Brain microvascular endothelial cell (primary cell): ENCODE measurements around the gene NUDT14.

Experiments used
- DNase-seq: peaks from one replicate; pipeline ENCODE4 v3.0.0-alpha.2; 2020
- H3K27ac ChIP-seq: fragments of 250-450 bp; sonication (Bioruptor Pico); 2 replicates; pipeline ENCODE4 v1.5.1; 2020; ENCODE audit warnings: mild to moderate bottlenecking, moderate library complexity
- H3K27me3 ChIP-seq: fragments of 250-450 bp; sonication (Bioruptor Pico); replicated peaks from 2 replicates; pipeline ENCODE4 v1.5.1; 2020; ENCODE audit warnings: mild to moderate bottlenecking
- H3K36me3 ChIP-seq: fragments of 250-450 bp; sonication (Bioruptor Pico); replicated peaks from 2 replicates; pipeline ENCODE4 v1.5.1; 2020; ENCODE audit warnings: mild to moderate bottlenecking
- H3K4me3 ChIP-seq: 2 replicates; pipeline ENCODE4 v1.5.1; 2011; ENCODE audit warnings: low read depth, mild to moderate bottlenecking, control low read depth, low read length, moderate library complexity
- in situ Hi-C: cut with HindIII; loops from 2 replicates; pipeline ENCODE4 v1.10.0; 2017; ENCODE audit warnings: low sequenced_read_pairs, low pct_ligation_motif_present
- TF ChIP-seq, protein P1 (sequence below): IDR thresholded peaks from 2 replicates; pipeline ENCODE4 v1.5.1; 2011; ENCODE audit warnings: low read depth, mild to moderate bottlenecking, moderate library complexity, low read length, control low read depth, inconsistent platforms; ENCODE audit errors: missing control alignments

The NUDT14 gene

GRCh38 chr14:105179191-105179590, 1.9 kb downstream of the NUDT14 start:
- in situ Hi-C loops = no loop called here
- H3K4me3 ChIP-seq = no peak overlapping the region
- H3K36me3 ChIP-seq = no peaks in the 10 kb centered on the region
- TF ChIP-seq, protein P1, sequence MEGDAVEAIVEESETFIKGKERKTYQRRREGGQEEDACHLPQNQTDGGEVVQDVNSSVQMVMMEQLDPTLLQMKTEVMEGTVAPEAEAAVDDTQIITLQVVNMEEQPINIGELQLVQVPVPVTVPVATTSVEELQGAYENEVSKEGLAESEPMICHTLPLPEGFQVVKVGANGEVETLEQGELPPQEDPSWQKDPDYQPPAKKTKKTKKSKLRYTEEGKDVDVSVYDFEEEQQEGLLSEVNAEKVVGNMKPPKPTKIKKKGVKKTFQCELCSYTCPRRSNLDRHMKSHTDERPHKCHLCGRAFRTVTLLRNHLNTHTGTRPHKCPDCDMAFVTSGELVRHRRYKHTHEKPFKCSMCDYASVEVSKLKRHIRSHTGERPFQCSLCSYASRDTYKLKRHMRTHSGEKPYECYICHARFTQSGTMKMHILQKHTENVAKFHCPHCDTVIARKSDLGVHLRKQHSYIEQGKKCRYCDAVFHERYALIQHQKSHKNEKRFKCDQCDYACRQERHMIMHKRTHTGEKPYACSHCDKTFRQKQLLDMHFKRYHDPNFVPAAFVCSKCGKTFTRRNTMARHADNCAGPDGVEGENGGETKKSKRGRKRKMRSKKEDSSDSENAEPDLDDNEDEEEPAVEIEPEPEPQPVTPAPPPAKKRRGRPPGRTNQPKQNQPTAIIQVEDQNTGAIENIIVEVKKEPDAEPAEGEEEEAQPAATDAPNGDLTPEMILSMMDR = no peak
- no peak for DNase-seq
- no peak overlapping the region for H3K27ac ChIP-seq
- no peaks in the 10 kb centered on the region for H3K27me3 ChIP-seq

DNA sequence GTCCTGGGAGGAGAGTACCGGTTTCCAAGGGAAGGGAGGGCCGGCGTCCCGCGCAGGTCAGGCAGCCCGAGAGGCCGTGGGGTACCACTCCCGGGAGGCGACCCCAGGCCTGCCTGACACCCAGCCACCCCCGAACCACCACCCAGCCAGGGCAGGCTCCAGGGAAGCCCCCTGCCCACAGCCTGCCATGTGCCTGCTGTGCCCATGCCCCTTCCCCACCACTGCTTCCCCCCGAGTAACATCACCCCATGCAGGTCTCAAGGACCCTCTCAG, 2.3 kb downstream of the NUDT14 start:
- Histone ChIP-seq H3K4me3 (no peak overlapping the region), H3K27ac (no peak overlapping the region), H3K36me3 (no peaks in the 10 kb centered on the region), H3K27me3 (no peaks in the 10 kb centered on the region)
- TF ChIP-seq, protein P1 = no peak
- in situ Hi-C loops = no loop called here
- no peak for DNase-seq

DNA sequence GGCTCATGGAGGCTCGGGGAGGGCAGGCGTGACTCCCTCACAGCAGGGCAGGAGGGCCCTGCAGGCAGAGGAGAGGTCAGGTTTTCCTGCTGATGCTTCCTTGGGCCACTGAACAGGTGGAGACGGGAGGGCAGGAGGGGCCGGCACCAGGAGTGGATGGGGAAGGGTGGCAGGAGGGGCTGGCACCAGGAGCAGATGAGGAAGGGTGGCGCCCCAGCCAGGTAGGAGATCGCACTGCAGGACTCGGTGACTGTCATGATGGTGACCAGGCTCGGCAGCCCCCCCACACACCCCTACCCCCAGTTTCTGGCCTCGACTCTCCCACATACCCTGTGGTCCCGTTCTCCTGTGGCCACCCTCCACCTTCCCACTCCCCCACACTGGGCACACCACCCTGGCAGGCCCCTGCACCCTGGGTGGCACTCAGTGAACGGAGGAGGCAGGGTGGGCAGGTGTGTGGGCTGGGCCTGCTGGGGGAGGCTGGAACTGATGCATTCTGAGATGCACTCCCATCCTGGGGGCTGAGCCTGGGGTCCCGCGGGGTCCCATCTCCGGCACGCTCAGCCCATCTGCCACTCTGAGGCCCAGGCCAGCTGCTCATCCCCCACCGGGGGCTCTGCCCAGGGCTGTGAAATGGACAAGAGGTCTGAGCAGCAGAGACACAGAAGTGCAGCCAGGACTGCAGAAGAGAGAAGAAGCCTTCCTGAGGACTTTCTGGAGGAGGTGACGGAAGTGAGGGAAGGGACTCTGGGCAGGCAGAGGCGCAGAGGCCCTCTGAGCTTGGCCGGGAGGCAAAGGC, 2.8 kb downstream of the NUDT14 start:
- no peak for DNase-seq
- TF ChIP-seq, protein P1 = no peak
- Histone ChIP-seq H3K36me3 (no peaks in the 10 kb centered on the region), H3K27me3 (no peaks in the 10 kb centered on the region), H3K27ac (no peak overlapping the region), H3K4me3 (no peak overlapping the region)
- in situ Hi-C loops = no loop called here

GRCh38 chr14:105177082-105177481, 4.0 kb downstream of the NUDT14 start:
- no peaks in the 10 kb centered on the region for H3K36me3 ChIP-seq
- in situ Hi-C loops = no loop called here
- TF ChIP-seq, protein P1 = no peak
- H3K27ac ChIP-seq = no peak overlapping the region
- no peak overlapping the region for H3K4me3 ChIP-seq
- no peaks in the 10 kb centered on the region for H3K27me3 ChIP-seq
- DNase-seq = no peak

- Histone ChIP-seq H3K27me3 (no peaks in the 10 kb centered on the region), H3K36me3 (no peaks in the 10 kb centered on the region), H3K4me3 (no peak overlapping the region), H3K27ac (no peak overlapping the region)
- TF ChIP-seq, protein P1 = no peak
- in situ Hi-C loops = no loop called here
- DNase-seq = no peak
Measured at GRCh38 chr14:105176513-105176912, 4.6 kb downstream of the NUDT14 start.
